ENCODE data around the gene ROR1.

Gene ROR1

GRCh38 chr1:63773815-63774616 is at the start of gene ROR1:
TSS of gene ROR1 (plus strand) at chr1:63774017.
- DNase-seq (ENCODE audit: low read depth): peak; percentile 85
- peak; percentile 70 for TF ChIP-seq CTCF (conservative IDR thresholded peaks at IDR 0.05; ENCODE audit: low read depth, low read length)
- H3K4me3 ChIP-seq (ENCODE audit: low read depth, low read length): peak within 1 kb of the TSS; percentile 76

- no peak overlapping the region for H3K4me3 ChIP-seq (ENCODE audit: low read depth, low read length)
- TF ChIP-seq CTCF (conservative IDR thresholded peaks at IDR 0.05; ENCODE audit: low read depth, low read length): no peak
- DNase-seq (ENCODE audit: low read depth): no peak
Observed at GRCh38 chr1:63724375-63724899, 49.4 kb upstream of the ROR1 start.

GRCh38 chr1:63728611-63729226 is 45.1 kb upstream of the ROR1 start:
- no peak for DNase-seq (ENCODE audit: low read depth)
- H3K4me3 ChIP-seq (ENCODE audit: low read depth, low read length): no peak overlapping the region
- TF ChIP-seq CTCF (conservative IDR thresholded peaks at IDR 0.05; ENCODE audit: low read depth, low read length): no peak

- DNase-seq (ENCODE audit: low read depth): no peak
- H3K4me3 ChIP-seq (ENCODE audit: low read depth, low read length): no peak overlapping the region
- TF ChIP-seq CTCF (conservative IDR thresholded peaks at IDR 0.05; ENCODE audit: low read depth, low read length): no peak
Observed at GRCh38 chr1:63729227-63729620, 44.6 kb upstream of the ROR1 start.

GRCh38 chr1:63730211-63730610 is 43.6 kb upstream of the ROR1 start:
- DNase-seq (ENCODE audit: low read depth): no peak
- no peak for TF ChIP-seq CTCF (conservative IDR thresholded peaks at IDR 0.05; ENCODE audit: low read depth, low read length)
- H3K4me3 ChIP-seq (ENCODE audit: low read depth, low read length): no peak overlapping the region

- H3K4me3 ChIP-seq (ENCODE audit: low read depth, low read length): no peak overlapping the region
- no peak for TF ChIP-seq CTCF (conservative IDR thresholded peaks at IDR 0.05; ENCODE audit: low read depth, low read length)
- peak; percentile 84 for DNase-seq (ENCODE audit: low read depth)
Observed at GRCh38 chr1:63731117-63732043, 42.4 kb upstream of the ROR1 start.

Data from choroid plexus epithelial cell (primary cell).